ENCODE results near the gene STAP2. TPM values are rescaled to one million over a fixed set of nuclear protein-coding genes. Genes with fewer than 3 reads are reported as not detected.

STAP2 gene
- total RNA-seq, 1 experiment from 2014 or later: 30.2 TPM

- DNase-seq (ENCODE audit: low read depth): peak; percentile 84
Observed at GRCh38 chr19:4328243-4328990, 10.2 kb downstream of the STAP2 start.

GRCh38 chr19:4327877-4328242 is 10.8 kb downstream of the STAP2 start:
- DNase-seq (ENCODE audit: low read depth): no peak

- peak; percentile 48 for DNase-seq (ENCODE audit: low read depth)
Observed at GRCh38 chr19:4327252-4327876, 11.3 kb downstream of the STAP2 start.

- no peak for DNase-seq (ENCODE audit: low read depth)
Observed at GRCh38 chr19:4326837-4327251, 11.8 kb downstream of the STAP2 start.

- DNase-seq (ENCODE audit: low read depth): no peak
Observed at GRCh38 chr19:4326215-4326836, 12.3 kb downstream of the STAP2 start.

- no peak for DNase-seq (ENCODE audit: low read depth)
Observed at GRCh38 chr19:4324228-4324627, 14.4 kb downstream of the STAP2 start.

- DNase-seq (ENCODE audit: low read depth): no peak
Observed at GRCh38 chr19:4323692-4324091, 14.9 kb downstream of the STAP2 start.

- DNase-seq (ENCODE audit: low read depth): peak; percentile 35
Observed at GRCh38 chr19:4322942-4323665, 15.5 kb downstream of the STAP2 start.

- DNase-seq (ENCODE audit: low read depth): no peak
Observed at GRCh38 chr19:4320419-4320818, 18.2 kb downstream of the STAP2 start.

- no peak for DNase-seq (ENCODE audit: low read depth)
Observed at GRCh38 chr19:4319067-4319718, 19.4 kb downstream of the STAP2 start.

GRCh38 chr19:4318460-4318859 is 20.2 kb downstream of the STAP2 start:
- DNase-seq (ENCODE audit: low read depth): no peak

GRCh38 chr19:4316956-4317355 is 21.7 kb downstream of the STAP2 start:
- DNase-seq (ENCODE audit: low read depth): no peak

- DNase-seq (ENCODE audit: low read depth): peak; percentile 25
Observed at GRCh38 chr19:4313847-4314490, 24.7 kb downstream of the STAP2 start.

GRCh38 chr19:4310247-4311121 is 28.1 kb downstream of the STAP2 start:
- DNase-seq (ENCODE audit: low read depth): peak; percentile 65

GRCh38 chr19:4305659-4306058 is 33.0 kb downstream of the STAP2 start:
- no peak for DNase-seq (ENCODE audit: low read depth)

- no peak for DNase-seq (ENCODE audit: low read depth)
Observed at GRCh38 chr19:4305257-4305612, 33.4 kb downstream of the STAP2 start.

GRCh38 chr19:4304538-4305256 is 33.9 kb downstream of the STAP2 start, which contains the start of gene FSD1:
Gene FSD1, plus strand, starts transcription at chr19:4304598. Its CDS starts 149 bp downstream, at chr19:4304747.
- DNase-seq (ENCODE audit: low read depth): peak; percentile 62

- no peak for DNase-seq (ENCODE audit: low read depth)
Observed at GRCh38 chr19:4303819-4304537, 34.6 kb downstream of the STAP2 start.

GRCh38 chr19:4302243-4302640 is 36.4 kb downstream of the STAP2 start, which contains the start of gene TMIGD2:
Gene TMIGD2, minus strand, starts transcription at chr19:4302389. Its CDS starts 4 bp downstream, at chr19:4302385.
- no peak for DNase-seq (ENCODE audit: low read depth)
